Gastroesophageal sphincter (tissue), 3 donors: ENCODE results near the gene DLX3.

Experiments
- CTCF ChIP-seq, 4 experiments: fragments of 200-600 bp in 2 of 4; fragments of 450-650 bp in 2 of 4; sonication (generic) in 1 of 4; IDR thresholded peaks; one replicate each; pipeline ENCODE4 v1.5.1; 2017 to 2019; ENCODE audit warnings: antibody characterized with exemption in 4 of 4, mild to moderate bottlenecking in 2 of 4, moderate library complexity in 2 of 4
- POLR2A ChIP-seq, 2 donors: fragments of 450-650 bp; IDR thresholded peaks; one replicate each; pipeline ENCODE4 v1.6.1; 2017; ENCODE audit warnings: antibody characterized with exemption in 2 of 2, mild to moderate bottlenecking in 2 of 2, moderate library complexity in 1 of 2

- TF ChIP-seq CTCF (IDR thresholded peaks at IDR 0.05) (no peak), POLR2A (IDR thresholded peaks at IDR 0.05) (no peak)
These were observed 48.5 kb upstream of the DLX3 start for GRCh38 chr17:50043290-50044148.
